CD4-positive, alpha-beta T cell treated with Interleukin-21 for 1 hour (primary cell): ENCODE data around the gene RETREG3.
"Not testable (repeated sequence)": the region's sequence is repeated elsewhere in the genome, so short reads cannot be mapped to it uniquely, and the experiment has no call there.

ENCODE experiments used
- DNase-seq: peaks from one replicate; pipeline ENCODE4 v3.0.0-alpha.2; 2020

The RETREG3 gene

GRCh38 chr17:42568341-42569111 is 40.6 kb downstream of the RETREG3 start:
- no peak for DNase-seq

- peak; percentile 92 for DNase-seq
These were observed 42.1 kb downstream of the RETREG3 start, which contains the start of gene MLX for GRCh38 chr17:42566883-42567573. MLX (plus strand) TSS chr17:42567100; CDS start chr17:42567125, 25 bp downstream.

GRCh38 chr17:42566215-42566882 is 42.8 kb downstream of the RETREG3 start:
- no peak for DNase-seq

- DNase-seq = no peak
These were observed 43.5 kb downstream of the RETREG3 start for GRCh38 chr17:42565523-42566214.

- DNase-seq = no peak
These were observed 44.2 kb downstream of the RETREG3 start for GRCh38 chr17:42564815-42565522.

- no peak for DNase-seq
These were observed 45.2 kb downstream of the RETREG3 start for GRCh38 chr17:42563950-42564349.

GRCh38 chr17:42563543-42563942 is 45.6 kb downstream of the RETREG3 start:
- no peak for DNase-seq

- DNase-seq = no peak
These were observed 46.0 kb downstream of the RETREG3 start for GRCh38 chr17:42563143-42563509.

- no peak for DNase-seq
These were observed 46.6 kb downstream of the RETREG3 start for GRCh38 chr17:42562388-42563142.

- peak; percentile 95 for DNase-seq
These were observed 47.2 kb downstream of the RETREG3 start, which contains the start of gene COASY for GRCh38 chr17:42561897-42562387. COASY (plus strand) TSS chr17:42562148; CDS start chr17:42562623, 475 bp downstream.

- DNase-seq = no peak
These were observed 48.9 kb downstream of the RETREG3 start for GRCh38 chr17:42560246-42560645.

GRCh38 chr17:42559075-42559474 is 50.1 kb downstream of the RETREG3 start:
- DNase-seq = no peak

GRCh38 chr17:42555961-42556617 is 53.1 kb downstream of the RETREG3 start:
- not testable (repeated sequence) for DNase-seq

- DNase-seq = no peak
These were observed 54.0 kb downstream of the RETREG3 start for GRCh38 chr17:42555122-42555622.

GRCh38 chr17:42554250-42555121 is 54.7 kb downstream of the RETREG3 start:
- peak; percentile 83 for DNase-seq

- DNase-seq = no peak
These were observed 55.3 kb downstream of the RETREG3 start for GRCh38 chr17:42553866-42554249.

GRCh38 chr17:42553161-42553818 is 55.9 kb downstream of the RETREG3 start:
- DNase-seq = no peak

GRCh38 chr17:42552736-42553135 is 56.4 kb downstream of the RETREG3 start, which contains the start of gene HSD17B1:
HSD17B1 (plus strand) TSS chr17:42552923; CDS start chr17:42552934, 11 bp downstream.
- DNase-seq = not testable (repeated sequence)
